ENCODE measurements around the gene BEGAIN. TPM values are rescaled to one million over a fixed set of nuclear protein-coding genes. Genes with fewer than 3 reads are reported as not detected.

Gene BEGAIN
- total and polyA plus RNA-seq, 9 of the 15 experiments (the other 6 are each of a cell fraction or from before 2014, with no cell fraction given): 0.07 to 0.68 (median 0.55) TPM; not detected in 3

DNA sequence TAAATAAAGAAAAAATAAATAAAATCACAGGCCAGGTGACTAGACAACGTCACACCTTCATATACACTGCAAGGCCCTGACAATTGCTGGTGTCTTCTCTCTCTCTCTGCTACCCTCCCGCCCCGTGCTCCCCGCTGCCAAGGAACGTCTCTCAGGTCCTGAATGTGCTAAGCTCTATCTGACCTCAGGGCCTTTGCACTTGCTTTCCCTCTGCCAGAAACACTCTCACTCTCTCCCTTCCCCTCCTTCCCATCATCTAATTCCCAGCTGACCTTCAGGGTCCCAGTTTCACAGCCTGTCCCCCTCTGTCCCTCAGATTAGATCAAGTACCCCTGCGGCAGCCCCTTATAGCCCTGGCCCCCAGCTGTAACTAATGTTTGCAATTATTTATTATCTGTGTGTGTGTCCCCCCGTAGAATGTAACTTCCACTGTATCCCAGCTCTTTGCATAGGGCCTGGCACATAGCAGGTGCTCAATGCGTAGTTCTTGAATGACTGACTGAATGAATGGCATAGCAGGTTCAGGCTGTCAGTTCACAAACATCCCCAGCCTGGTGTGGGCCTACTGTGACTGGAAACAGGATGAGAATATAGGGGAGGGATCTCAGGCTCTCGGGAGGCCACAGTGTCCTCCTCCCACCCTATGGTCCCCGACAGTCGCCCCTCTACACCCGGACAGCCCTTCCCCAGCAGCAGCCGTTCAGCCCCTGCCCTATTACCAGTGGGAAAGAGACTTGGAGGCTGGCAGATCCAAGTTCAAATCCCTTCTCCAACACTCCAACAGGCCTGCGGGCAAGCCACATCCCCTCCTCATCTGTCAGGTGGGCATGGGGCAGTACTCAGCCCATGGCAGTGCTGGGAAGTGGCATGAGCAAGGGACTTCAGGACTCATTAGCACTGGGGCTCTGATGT lies 6.6 kb downstream of the BEGAIN start:
- H2AFZ ChIP-seq (ENCODE audit: low read depth, low read length): no peak overlapping the region
- H3K9me3 ChIP-seq (replicated peaks; ENCODE audit: control insufficient read depth, insufficient read depth, low read depth, low read length): no peaks in the 10 kb centered on the region
- H3K4me3 ChIP-seq: no peak overlapping the region
- 0 out of 2 replicates have a peak, but pooled peaks cover 12% of the 10 kb centered on the region for H4K20me1 ChIP-seq (replicated peaks; ENCODE audit: control insufficient read depth, insufficient read depth, low read length)
- no peak for FAIRE-seq
- ChIA-PET CTCF (ENCODE audit: low intra/inter-chr PET ratio) (no interaction called here), POLR2A (interaction anchor here (0.6 to 1.6 kb wide), 3 partner anchors 27 to 191 kb away, joined by 3 to 5 read pairs (median 5); no protein-coding TSS in a partner anchor)
- H3K79me2 ChIP-seq (ENCODE audit: control insufficient read depth, insufficient read depth, low read length): no peaks in the 10 kb centered on the region
- H3K9me1 ChIP-seq (ENCODE audit: control insufficient read depth, insufficient read depth, low read length): no peaks in the 10 kb centered on the region
- BruUV-seq (replicated peaks): no TSS peak
- no peak overlapping the region for H3K9ac ChIP-seq (ENCODE audit: insufficient read depth in 1 of 2, low read depth in 2 of 2, low read length in 2 of 2)
- TF ChIP-seq TOE1 (IDR thresholded peaks at IDR 0.05; ENCODE audit: borderline replicate concordance): no peak
- no peak for TF ChIP-seq TOE1 (CRISPR knock-in tag; IDR thresholded peaks at IDR 0.05; ENCODE audit: borderline replicate concordance, low read depth)
- TF ChIP-seq TCF7 (IDR thresholded peaks at IDR 0.05; ENCODE audit: borderline replicate concordance): no peak
- TF ChIP-seq SMC3 (conservative IDR thresholded peaks at IDR 0.05; ENCODE audit: insufficient read depth, low read depth, low read length): no peak
- peaks cover 0 to 20% of the 10 kb centered on the region in 2 experiments; a peak in 3 of 5 replicates for H3K27me3 ChIP-seq (ENCODE audit: control insufficient read depth in 2 of 2, insufficient read depth in 2 of 2, low read length in 2 of 2)
- WGBS (ENCODE audit: insufficient coverage, low coverage, missing lambda C conversion rate): 24% methylated on average over 10 of the region's 14 CpGs
- in situ Hi-C loops (cut with MboI): no loop called here
- H3K4me2 ChIP-seq (ENCODE audit: insufficient read depth, low read length): no peak overlapping the region
- ATAC-seq: no peak
- DNase-seq (ENCODE audit: extremely low read depth in 1 of 4, low spot score in 3 of 4): no peak
- no peaks in the 10 kb centered on the region for H3K36me3 ChIP-seq (ENCODE audit: control insufficient read depth, insufficient read depth, low read length)
- peaks cover 3 to 11% of the 10 kb centered on the region in 2 experiments; a peak in 3 of 5 replicates for H3K4me1 ChIP-seq (replicated peaks in 1 of 2; ENCODE audit: control insufficient read depth in 2 of 2, insufficient read depth in 2 of 2, low read length in 2 of 2)
- intact Hi-C loops (cut with micrococcal nuclease): no loop called here
- no peak overlapping the region for H3K27ac ChIP-seq (ENCODE audit: extremely low read depth, low read depth, low read length)

Data from K562 (cell line).